Stomach smooth muscle (tissue), 2 donors: Measurements from ENCODE around the gene SDHC.
"Not testable (repeated sequence)": the region's sequence is repeated elsewhere in the genome, so short reads cannot be mapped to it uniquely, and the experiment has no call there.

Experiments
- H3K27ac ChIP-seq: one replicate; pipeline ENCODE4 v1.7.0; 2013; ENCODE audit warnings: mild to moderate bottlenecking, low read length, inconsistent platforms
- H3K27me3 ChIP-seq, 2 donors: one replicate each; pipeline ENCODE4 v1.7.0; 2013; ENCODE audit warnings: low read length in 2 of 2; ENCODE audit not compliant: insufficient read depth in 2 of 2, control insufficient read depth in 1 of 2
- H3K36me3 ChIP-seq, 2 donors: one replicate each; pipeline ENCODE4 v1.7.0; 2013; ENCODE audit warnings: low read length in 2 of 2; ENCODE audit not compliant: control insufficient read depth in 2 of 2, insufficient read depth in 2 of 2
- H3K4me1 ChIP-seq: one replicate; pipeline ENCODE4 v1.7.0; 2013; ENCODE audit warnings: low read length; ENCODE audit not compliant: control insufficient read depth, insufficient read depth
- H3K4me3 ChIP-seq, 2 donors: one replicate each; pipeline ENCODE4 v1.7.0; 2013; ENCODE audit warnings: low read length in 2 of 2
- H3K9ac ChIP-seq, 2 donors: one replicate each; pipeline ENCODE4 v1.7.0; 2013; ENCODE audit warnings: low read length in 2 of 2, mild to moderate bottlenecking in 1 of 2
- H3K9me3 ChIP-seq, 2 donors: one replicate each; pipeline ENCODE4 v1.7.0; 2013; ENCODE audit warnings: low read length in 2 of 2; ENCODE audit not compliant: control insufficient read depth in 2 of 2
- donor health status: healthy.
- donor health status: Pancreatic carcinoma.

Gene SDHC

DNA sequence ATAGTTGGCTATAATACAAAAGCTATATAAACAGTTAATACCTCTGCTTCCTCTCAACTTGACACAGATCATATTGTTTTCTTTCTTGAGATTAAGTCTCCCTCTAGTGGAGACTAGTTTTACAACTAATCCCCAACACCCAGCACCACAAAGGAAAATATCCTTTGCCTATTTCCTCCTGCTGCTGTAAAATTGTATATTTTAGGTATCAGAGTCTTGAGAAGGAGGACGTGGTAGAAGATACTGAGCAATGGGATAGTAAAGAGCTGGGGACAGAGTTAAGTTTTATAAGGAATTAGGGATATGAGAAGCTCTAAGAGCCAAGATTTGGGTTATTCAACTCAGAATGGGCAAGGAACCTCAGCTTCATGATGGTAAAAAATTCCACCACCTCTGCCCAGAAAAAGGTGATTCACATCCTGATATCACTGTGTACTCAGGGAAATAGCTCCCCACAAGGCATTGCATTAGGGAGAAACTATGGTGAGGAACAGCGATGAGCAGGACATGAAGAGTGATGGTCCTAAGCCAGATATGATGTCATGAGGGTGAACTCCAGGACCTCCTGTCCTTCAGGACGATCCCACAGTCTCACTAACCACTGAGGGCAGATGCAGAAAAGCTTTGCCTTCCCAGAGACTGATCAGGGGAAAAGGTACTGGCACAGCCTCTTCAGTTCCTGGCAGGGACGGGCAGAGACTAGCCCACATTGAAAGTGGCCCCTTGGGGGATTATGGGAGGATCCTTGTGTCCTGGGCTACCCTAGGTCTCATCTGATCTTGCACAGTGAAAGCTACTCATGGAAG is 68.2 kb downstream of the SDHC start:
- Histone ChIP-seq H3K27ac (peak overlapping the region; percentile 37), H3K4me1 (peaks cover 2% of the 10 kb centered on the region), H3K36me3 (no peaks in the 10 kb centered on the region), H3K27me3 (no peaks in the 10 kb centered on the region), H3K4me3 (no peak overlapping the region), H3K9me3 (no peaks in the 10 kb centered on the region), H3K9ac (peak overlapping the region; percentile 14 to 64)

DNA sequence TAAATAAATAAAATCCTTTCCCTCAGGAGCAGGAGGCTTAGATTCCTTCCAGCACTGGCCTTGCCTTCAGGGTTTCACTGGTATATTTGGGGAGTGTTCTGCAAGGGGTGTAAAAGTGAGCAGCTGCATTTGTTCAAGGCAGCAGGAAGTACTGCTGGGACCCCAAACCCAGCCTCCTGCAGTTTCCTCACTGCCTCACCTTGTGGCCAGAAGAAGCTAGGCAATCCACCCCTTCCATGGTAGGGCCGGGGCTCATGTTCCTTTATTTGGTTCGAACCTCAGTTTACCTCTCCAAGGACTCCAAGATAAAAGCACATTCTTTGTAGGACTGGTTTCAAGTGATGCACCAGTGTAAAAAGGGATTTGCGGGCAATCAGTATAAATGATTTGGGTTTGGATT is 74.5 kb downstream of the SDHC start:
- H3K36me3 ChIP-seq, result no peaks in the 10 kb centered on the region
- H3K4me3 ChIP-seq, result no peak overlapping the region
- H3K9ac ChIP-seq, result no peak overlapping the region
- no peaks in the 10 kb centered on the region for H3K27me3 ChIP-seq
- no peaks in the 10 kb centered on the region for H3K9me3 ChIP-seq
- no peak overlapping the region for H3K27ac ChIP-seq
- H3K4me1 ChIP-seq, result peaks cover 6% of the 10 kb centered on the region

DNA sequence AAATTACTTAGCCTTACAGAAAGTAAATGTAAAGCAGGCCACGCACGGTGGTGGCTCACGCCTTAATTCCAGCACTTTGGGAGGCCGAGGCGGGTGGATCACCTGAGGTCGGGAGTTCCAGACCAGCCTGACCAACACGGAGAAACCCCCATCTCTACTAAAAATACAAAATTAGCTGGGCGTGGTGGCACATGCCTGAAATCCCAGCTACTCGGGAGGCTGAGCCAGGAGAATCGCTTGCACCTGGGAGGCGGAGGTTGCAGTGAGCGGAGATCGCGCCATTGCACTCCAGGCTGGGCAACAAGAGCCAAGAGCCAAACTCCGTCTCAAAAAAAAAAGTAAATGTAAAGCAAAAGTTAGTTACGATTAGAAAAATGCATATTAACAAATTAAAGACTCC is 75.0 kb downstream of the SDHC start:
- peak overlapping the region; percentile 83 to 96 for H3K9ac ChIP-seq
- peak overlapping the region; percentile 70 to 82 for H3K4me3 ChIP-seq
- not testable (repeated sequence) for H3K36me3 ChIP-seq, H3K9me3 ChIP-seq, H3K27me3 ChIP-seq, H3K4me1 ChIP-seq
- H3K27ac ChIP-seq, result peak overlapping the region; percentile 85

DNA sequence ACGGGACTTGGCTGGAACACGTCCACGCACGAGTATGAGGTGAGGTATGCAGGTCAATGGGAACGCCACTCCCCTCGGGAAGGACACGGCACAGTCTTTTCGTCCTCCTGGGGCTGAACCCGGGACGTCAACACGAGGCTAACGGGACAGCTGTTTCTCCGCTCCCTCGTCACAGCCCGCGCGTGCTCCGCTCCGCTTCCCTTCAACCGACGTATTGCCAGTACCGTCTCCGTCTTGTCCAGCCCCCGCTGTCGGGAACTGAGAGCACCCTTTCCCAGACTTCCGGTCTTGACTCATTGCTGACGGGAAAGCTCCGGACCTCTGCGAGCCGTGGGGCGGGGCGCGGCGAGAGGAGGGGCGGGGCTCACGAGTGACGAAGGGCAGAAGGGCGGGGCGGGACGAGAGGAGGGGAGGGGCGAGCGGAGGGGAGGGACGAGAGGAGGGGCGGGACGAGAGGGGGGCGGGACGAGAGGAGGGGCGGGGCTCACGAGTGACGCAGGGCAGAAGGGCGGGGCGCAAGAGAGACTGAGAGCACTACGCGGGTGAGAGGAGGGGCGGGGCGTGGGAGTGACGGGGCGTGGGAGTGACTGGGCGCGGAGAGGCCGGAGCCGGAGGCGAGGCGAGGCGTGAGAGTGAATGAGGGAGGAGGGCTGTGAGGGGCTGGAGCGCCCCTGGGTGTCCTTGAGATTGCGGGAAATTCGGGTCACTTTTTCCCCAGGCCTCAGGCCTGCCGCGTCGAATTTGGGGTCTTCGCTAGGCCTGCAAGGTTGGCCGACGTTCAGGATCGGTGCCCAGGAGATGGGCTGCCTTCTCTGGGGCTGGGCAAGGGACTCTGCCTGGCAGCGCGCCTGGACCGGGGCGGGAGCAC is 75.7 kb downstream of the SDHC start:
- H3K27me3 ChIP-seq, result no peaks in the 10 kb centered on the region
- H3K27ac ChIP-seq, result peak overlapping the region; percentile 85
- H3K36me3 ChIP-seq, result no peaks in the 10 kb centered on the region
- no peaks in the 10 kb centered on the region for H3K9me3 ChIP-seq
- peaks cover 6% of the 10 kb centered on the region for H3K4me1 ChIP-seq
- H3K9ac ChIP-seq, result peak overlapping the region; percentile 83 to 96
- peak overlapping the region; percentile 74 to 89 for H3K4me3 ChIP-seq

DNA sequence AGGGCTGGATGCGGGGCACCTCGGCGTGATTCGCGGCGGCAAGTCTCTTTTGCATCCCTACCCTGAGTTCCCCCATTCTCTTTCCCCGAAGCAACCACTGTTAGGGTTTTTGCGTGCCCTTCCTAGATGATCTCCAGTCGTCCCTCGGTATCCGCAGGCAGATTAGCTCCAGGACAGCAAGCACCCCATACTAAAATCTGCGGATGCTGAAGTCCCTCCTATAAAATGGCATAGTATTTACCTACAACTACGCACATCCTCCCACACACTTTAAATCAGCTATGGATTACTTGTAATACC is 76.3 kb downstream of the SDHC start:
- Histone ChIP-seq H3K27ac (peak overlapping the region; percentile 70), H3K36me3 (no peaks in the 10 kb centered on the region), H3K9ac (peak overlapping the region; percentile 76 to 88), H3K4me3 (peak overlapping the region; percentile 74 to 89), H3K4me1 (peaks cover 6% of the 10 kb centered on the region), H3K27me3 (no peaks in the 10 kb centered on the region), H3K9me3 (no peaks in the 10 kb centered on the region)

DNA sequence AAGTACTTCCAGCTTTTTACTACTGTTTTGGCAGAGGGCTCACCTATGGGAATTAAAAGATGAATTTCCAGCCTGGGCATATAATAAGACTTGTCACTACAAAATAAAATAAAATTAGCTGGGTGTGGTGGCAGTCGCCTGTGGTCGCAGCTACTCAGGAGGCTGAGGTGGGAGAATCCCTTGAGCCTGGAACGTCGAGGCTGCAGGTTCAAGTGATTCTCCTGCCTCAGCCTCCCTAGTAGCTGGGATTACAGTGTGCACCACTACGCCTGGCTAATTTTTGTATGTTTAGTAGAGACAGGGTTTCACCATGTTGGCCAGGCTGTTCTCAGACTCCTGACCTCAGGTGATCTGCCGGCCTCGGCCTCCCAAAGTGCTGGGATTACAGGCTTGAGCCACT is 77.0 kb downstream of the SDHC start:
- H3K27ac ChIP-seq, H3K4me1 ChIP-seq, H3K9me3 ChIP-seq, H3K27me3 ChIP-seq, H3K36me3 ChIP-seq: not testable (repeated sequence)
- peak overlapping the region in 1 of 2 donors; percentile 76 for H3K9ac ChIP-seq
- H3K4me3 ChIP-seq, result peak overlapping the region in 1 of 2 donors; percentile 74

DNA sequence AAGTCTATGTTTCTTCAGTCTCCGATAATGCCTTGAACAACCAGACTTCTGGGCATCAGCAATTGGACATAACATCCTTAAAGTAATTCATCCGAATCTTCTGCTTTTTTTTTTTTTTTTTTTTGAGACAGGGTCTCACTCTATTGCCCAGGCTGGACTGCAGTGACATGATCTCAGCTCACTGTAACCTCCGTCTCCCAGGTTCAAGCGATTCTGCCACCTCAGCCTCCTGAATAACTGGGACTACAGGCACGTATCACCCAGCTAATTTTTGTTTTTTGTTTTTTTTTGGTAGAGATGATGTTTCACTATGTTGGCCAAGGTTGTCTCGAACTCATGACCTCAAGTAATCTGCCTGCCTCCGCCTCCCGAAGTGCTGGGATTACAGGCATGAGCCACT is 77.4 kb downstream of the SDHC start:
- no peaks in the 10 kb centered on the region for H3K36me3 ChIP-seq
- peaks cover 6% of the 10 kb centered on the region for H3K4me1 ChIP-seq
- H3K27ac ChIP-seq, result no peak overlapping the region
- no peak overlapping the region for H3K4me3 ChIP-seq
- no peaks in the 10 kb centered on the region for H3K9me3 ChIP-seq
- H3K27me3 ChIP-seq, result no peaks in the 10 kb centered on the region
- H3K9ac ChIP-seq, result no peak overlapping the region

DNA sequence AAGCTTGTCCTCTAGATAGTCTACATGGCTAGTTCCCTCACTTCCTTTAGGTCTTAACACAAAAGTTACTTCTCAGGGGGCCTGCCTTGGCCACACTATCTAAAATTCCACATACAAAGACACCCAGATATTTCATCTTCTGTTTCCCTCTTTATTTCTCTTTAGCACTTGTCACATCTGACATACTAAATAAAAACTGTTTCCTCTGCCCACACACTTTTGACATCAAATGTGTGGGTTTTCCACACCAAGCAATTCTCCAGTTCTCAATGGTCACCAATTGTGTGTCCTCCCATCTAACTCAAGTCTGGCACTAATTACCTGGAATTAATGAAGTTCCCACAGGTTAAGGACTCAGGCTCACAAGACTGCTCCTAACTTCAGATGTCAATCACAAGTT is 79.0 kb downstream of the SDHC start:
- no peak overlapping the region for H3K9ac ChIP-seq
- H3K36me3 ChIP-seq, result no peaks in the 10 kb centered on the region
- peaks cover 6% of the 10 kb centered on the region for H3K4me1 ChIP-seq
- H3K27me3 ChIP-seq, result no peaks in the 10 kb centered on the region
- H3K9me3 ChIP-seq, result no peaks in the 10 kb centered on the region
- no peak overlapping the region for H3K27ac ChIP-seq
- H3K4me3 ChIP-seq, result no peak overlapping the region

DNA sequence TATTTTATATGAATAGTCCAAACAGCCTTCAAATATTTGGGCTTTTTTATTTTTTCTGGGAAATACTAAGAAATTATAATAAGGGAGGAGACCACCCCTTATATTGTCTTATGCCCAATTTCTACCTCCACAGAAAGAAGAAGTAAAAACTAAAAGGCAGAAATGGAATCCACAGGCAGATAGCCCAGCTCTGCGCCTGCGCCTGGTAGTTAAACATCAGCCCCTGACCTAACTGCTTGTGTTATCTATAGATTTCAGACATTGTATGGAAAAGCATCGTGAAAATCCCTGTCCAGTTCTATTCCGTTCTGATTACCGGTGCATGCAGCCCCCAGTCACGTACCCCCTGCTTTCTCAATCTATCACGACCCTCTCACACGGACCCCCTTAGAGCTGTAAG is 82.9 kb downstream of the SDHC start:
- not testable (repeated sequence) for H3K4me3 ChIP-seq, H3K4me1 ChIP-seq, H3K27ac ChIP-seq, H3K36me3 ChIP-seq, H3K9ac ChIP-seq, H3K9me3 ChIP-seq, H3K27me3 ChIP-seq

DNA sequence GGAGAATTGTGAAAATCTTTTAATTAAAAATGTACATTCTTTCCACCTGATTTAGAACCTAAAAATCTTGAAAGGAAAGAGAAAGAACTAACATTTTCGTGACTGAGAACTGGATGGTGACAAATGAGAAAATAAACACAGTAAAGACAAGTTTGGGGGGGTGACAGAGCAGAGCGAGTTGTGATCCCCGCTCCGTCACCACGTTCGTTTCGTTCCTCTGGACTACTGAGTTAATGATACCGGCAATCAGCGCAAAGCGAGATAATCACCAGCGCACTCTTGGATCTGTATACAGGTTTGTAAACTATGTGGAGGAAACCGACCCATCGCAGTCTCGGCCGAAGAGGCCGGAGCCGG is 84.7 kb downstream of the SDHC start:
- peak overlapping the region; percentile 100 for H3K27ac ChIP-seq
- H3K27me3 ChIP-seq, result no peaks in the 10 kb centered on the region
- H3K9ac ChIP-seq, result peak overlapping the region; percentile 85 to 100
- H3K36me3 ChIP-seq, result no peaks in the 10 kb centered on the region
- peak overlapping the region; percentile 83 to 97 for H3K4me3 ChIP-seq
- H3K9me3 ChIP-seq, result no peaks in the 10 kb centered on the region
- peaks cover 3% of the 10 kb centered on the region for H3K4me1 ChIP-seq
